NCI-H2227 treated with DMSO at 0.1 percent for 48 hours (cell line): Measurements from ENCODE around the gene MYO10.
"Not testable (repeated sequence)": the region's sequence is repeated elsewhere in the genome, so short reads cannot be mapped to it uniquely, and the experiment has no call there.

Source experiments
- DNase-seq: peaks from one replicate; lab custom pipeline; 2025; lab: John Stamatoyannopoulos, UW

Gene MYO10

GRCh38 chr5:16886793-16887345 lies 49.2 kb downstream of the MYO10 start:
- no peak for DNase-seq

GRCh38 chr5:16886366-16886736 lies 49.7 kb downstream of the MYO10 start:
- DNase-seq, result no peak

- DNase-seq, result no peak
Measured at GRCh38 chr5:16885635-16886365, 50.3 kb downstream of the MYO10 start.

- no peak for DNase-seq
Measured at GRCh38 chr5:16884595-16884994, 51.5 kb downstream of the MYO10 start.

- no peak for DNase-seq
Measured at GRCh38 chr5:16883806-16884205, 52.3 kb downstream of the MYO10 start.

- no peak for DNase-seq
Measured at GRCh38 chr5:16883176-16883575, 52.9 kb downstream of the MYO10 start.

- no peak for DNase-seq
Measured at GRCh38 chr5:16881251-16881650, 54.8 kb downstream of the MYO10 start.

GRCh38 chr5:16880547-16880946 lies 55.5 kb downstream of the MYO10 start:
- no peak for DNase-seq

GRCh38 chr5:16879650-16880049 lies 56.4 kb downstream of the MYO10 start:
- DNase-seq, result no peak

- no peak for DNase-seq
Measured at GRCh38 chr5:16879191-16879590, 56.9 kb downstream of the MYO10 start.

GRCh38 chr5:16877267-16877935 lies 58.7 kb downstream of the MYO10 start:
- no peak for DNase-seq

GRCh38 chr5:16874424-16874823 lies 61.7 kb downstream of the MYO10 start:
- DNase-seq, result not testable (repeated sequence)

- DNase-seq, result no peak
Measured at GRCh38 chr5:16871746-16872339, 64.2 kb downstream of the MYO10 start.

GRCh38 chr5:16870878-16871277 lies 65.2 kb downstream of the MYO10 start:
- no peak for DNase-seq

- DNase-seq, result no peak
Measured at GRCh38 chr5:16869821-16870796, 66.0 kb downstream of the MYO10 start.

GRCh38 chr5:16867577-16867953 lies 68.5 kb downstream of the MYO10 start:
- no peak for DNase-seq

- no peak for DNase-seq
Measured at GRCh38 chr5:16866795-16867576, 69.1 kb downstream of the MYO10 start.

GRCh38 chr5:16866273-16866672 lies 69.8 kb downstream of the MYO10 start:
- no peak for DNase-seq

GRCh38 chr5:16865151-16865550 lies 70.9 kb downstream of the MYO10 start:
- no peak for DNase-seq

- DNase-seq, result no peak
Measured at GRCh38 chr5:16864631-16865131, 71.4 kb downstream of the MYO10 start.

- no peak for DNase-seq
Measured at GRCh38 chr5:16863469-16863946, 72.6 kb downstream of the MYO10 start.
